ENCODE measurements around the gene NEURL2. TPM values are rescaled to one million over a fixed set of nuclear protein-coding genes. Genes with fewer than 3 reads are reported as not detected.
"Not testable (repeated sequence)": the region's sequence is repeated elsewhere in the genome, so short reads cannot be mapped to it uniquely, and the experiment has no call there.

Gene NEURL2
- total RNA-seq, 2 donors from 2014 or later, result 1.5 to 2.1 TPM

GRCh38 chr20:45886590-45887345 is 4.2 kb downstream of the NEURL2 start:
- DNase-seq, result no peak
- no peaks in the 10 kb centered on the region for H3K9me3 ChIP-seq (ENCODE audit: control insufficient read depth, low read length, poor library complexity, severe bottlenecking)
- Mint-ChIP-seq H3K27me3 (no peaks in the 10 kb centered on the region), H3K27ac (no peak overlapping the region), H3K36me3 (ENCODE audit: low read depth) (peaks cover 4% of the 10 kb centered on the region), H3K4me3 (no peak overlapping the region), H3K4me1 (peaks cover 39% of the 10 kb centered on the region)
- ATAC-seq, result no peak

DNA sequence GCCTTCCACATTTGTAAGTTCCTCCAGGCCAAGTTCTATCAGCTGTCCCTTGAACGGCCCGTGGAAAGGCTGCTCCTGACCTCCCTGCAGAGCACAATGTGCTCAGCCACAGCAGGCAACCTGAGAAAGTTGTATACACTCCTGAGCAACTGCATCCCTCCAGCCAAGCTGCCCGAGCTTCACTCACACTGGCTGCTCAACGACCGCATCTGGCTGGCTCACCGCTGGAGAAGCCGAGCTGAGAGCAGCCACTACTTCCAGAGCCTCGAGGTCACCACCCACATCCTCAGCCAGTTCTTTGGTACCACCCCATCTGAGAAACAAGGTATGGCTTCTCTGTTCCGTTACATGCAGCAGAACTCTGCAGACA is 7.9 kb downstream of the NEURL2 start:
- H3K27ac Mint-ChIP-seq, result peak overlapping the region; percentile 60
- H3K27me3 Mint-ChIP-seq, result no peaks in the 10 kb centered on the region
- no peak for ATAC-seq
- no peaks in the 10 kb centered on the region for H3K9me3 ChIP-seq (ENCODE audit: control insufficient read depth, low read length, poor library complexity, severe bottlenecking)
- no peak for DNase-seq
- peaks cover 40% of the 10 kb centered on the region for H3K4me1 Mint-ChIP-seq
- H3K36me3 Mint-ChIP-seq (ENCODE audit: low read depth), result peaks cover 4% of the 10 kb centered on the region
- peak overlapping the region; percentile 9 for H3K4me3 Mint-ChIP-seq

GRCh38 chr20:45882469-45883099 is 8.4 kb downstream of the NEURL2 start:
- Mint-ChIP-seq H3K4me1 (peaks cover 40% of the 10 kb centered on the region), H3K27ac (peak overlapping the region; percentile 96), H3K27me3 (no peaks in the 10 kb centered on the region), H3K36me3 (ENCODE audit: low read depth) (peaks cover 4% of the 10 kb centered on the region), H3K4me3 (peak overlapping the region; percentile 79)
- ATAC-seq (no peak), DNase-seq (no peak)
- H3K9me3 ChIP-seq (ENCODE audit: control insufficient read depth, low read length, poor library complexity, severe bottlenecking), result no peaks in the 10 kb centered on the region

DNA sequence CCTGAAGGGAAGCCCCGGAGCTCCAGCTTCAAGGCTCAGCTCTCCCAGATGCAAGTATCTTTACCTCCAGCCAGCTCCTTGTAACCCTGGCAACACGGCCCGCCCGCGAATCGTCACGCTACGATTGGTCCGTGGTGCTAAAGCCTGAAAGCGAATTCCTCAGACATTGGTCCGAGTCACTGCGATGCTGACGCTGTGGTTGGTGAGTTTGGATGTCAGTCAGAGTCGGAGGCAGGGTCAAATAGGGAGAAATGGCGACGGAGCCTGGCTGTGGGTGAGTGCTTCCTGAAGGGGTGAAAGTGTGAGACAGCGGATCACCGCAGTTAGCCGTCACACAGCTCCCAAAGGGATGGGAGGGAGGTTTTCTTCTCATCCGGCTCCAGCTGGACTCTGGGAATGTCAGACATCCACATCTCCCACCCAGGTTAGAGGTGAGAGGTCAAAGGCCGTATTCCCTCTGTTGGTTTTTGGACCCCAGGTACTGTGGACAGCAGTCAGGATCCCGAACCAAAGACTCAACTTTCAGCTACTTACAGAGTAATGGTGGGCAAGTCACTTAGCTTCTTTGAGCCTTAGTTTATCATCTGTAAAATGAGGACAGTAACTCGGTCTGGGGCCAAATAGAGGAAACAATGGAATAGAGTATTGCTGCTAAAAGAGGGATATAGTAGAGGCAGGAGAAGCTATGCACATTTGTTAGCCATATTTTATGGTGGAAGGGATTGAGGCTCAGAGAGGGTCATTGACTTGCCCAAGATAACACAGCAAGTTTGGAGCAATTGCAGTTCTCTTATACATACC is 9.8 kb downstream of the NEURL2 start, which contains the start of gene ZSWIM1:
ZSWIM1 (plus strand) TSS at position 240 of the 801 bp plus-strand sequence. CDS start 1,366 bp downstream, outside the sequence.
- Mint-ChIP-seq H3K27ac (peak within 1 kb of the TSS; percentile 96), H3K4me1 (peaks cover 33% of the 10 kb centered on the region), H3K36me3 (ENCODE audit: low read depth) (peaks cover 4% of the 10 kb centered on the region), H3K4me3 (peak within 1 kb of the TSS; percentile 97), H3K27me3 (no peaks in the 10 kb centered on the region)
- DNase-seq (peak; percentile 88 to 97 (median 95)), ATAC-seq (peak; percentile 97)
- no peaks in the 10 kb centered on the region for H3K9me3 ChIP-seq (ENCODE audit: control insufficient read depth, low read length, poor library complexity, severe bottlenecking)

DNA sequence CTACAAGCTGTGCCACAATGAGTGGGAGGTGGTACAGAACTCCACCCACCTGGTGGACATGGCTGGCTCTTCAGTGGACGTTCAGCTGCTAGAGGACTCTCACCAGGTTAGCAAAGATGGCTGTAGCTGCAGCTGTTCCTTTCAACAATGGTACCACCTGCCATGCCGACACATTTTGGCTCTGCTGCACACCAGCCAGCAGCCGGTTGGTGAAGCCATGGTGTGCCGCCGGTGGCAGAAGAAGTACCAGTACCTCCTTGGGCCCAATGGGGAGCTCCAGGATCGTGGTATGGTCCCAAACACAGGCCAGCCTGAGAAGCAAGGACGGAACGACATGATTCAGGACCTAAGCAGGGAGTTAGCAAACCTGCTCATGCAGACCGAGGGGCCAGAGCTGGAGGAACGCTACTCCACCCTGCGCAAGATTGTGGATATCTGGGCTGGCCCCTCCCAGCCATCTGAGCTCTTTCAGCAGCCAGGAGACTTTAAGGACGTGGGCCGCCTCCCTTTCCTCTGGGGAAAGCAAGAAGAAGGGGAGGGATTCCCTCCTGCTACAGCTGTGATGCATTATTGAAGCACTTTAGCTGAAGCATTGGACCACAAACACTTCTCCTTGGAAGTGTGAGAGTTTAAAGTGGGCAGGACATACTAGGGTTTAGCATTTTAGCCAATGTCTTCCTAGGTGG is 12.8 kb downstream of the NEURL2 start:
- Mint-ChIP-seq H3K4me3 (no peak overlapping the region), H3K4me1 (peaks cover 20% of the 10 kb centered on the region), H3K27ac (no peak overlapping the region), H3K27me3 (no peaks in the 10 kb centered on the region), H3K36me3 (ENCODE audit: low read depth) (peaks cover 3% of the 10 kb centered on the region)
- DNase-seq (no peak), ATAC-seq (no peak)
- H3K9me3 ChIP-seq (ENCODE audit: control insufficient read depth, low read length, poor library complexity, severe bottlenecking), result no peaks in the 10 kb centered on the region

GRCh38 chr20:45874576-45874975 is 16.4 kb downstream of the NEURL2 start:
- H3K4me3 Mint-ChIP-seq, result no peak overlapping the region

GRCh38 chr20:45874104-45874481 is 16.9 kb downstream of the NEURL2 start:
- DNase-seq; H3K36me3 Mint-ChIP-seq (ENCODE audit: low read depth); H3K27ac Mint-ChIP-seq; ATAC-seq; H3K9me3 ChIP-seq (ENCODE audit: control insufficient read depth, low read length, poor library complexity, severe bottlenecking); H3K4me1 Mint-ChIP-seq; H3K27me3 Mint-ChIP-seq; H3K4me3 Mint-ChIP-seq: not testable (repeated sequence)

More at GRCh38 chr20:45874576-45874975, 16.4 kb downstream of the NEURL2 start:
- Mint-ChIP-seq H3K27ac (no peak overlapping the region), H3K36me3 (ENCODE audit: low read depth) (peaks cover 4% of the 10 kb centered on the region), H3K4me1 (peaks cover 4% of the 10 kb centered on the region), H3K27me3 (no peaks in the 10 kb centered on the region)
- ATAC-seq (no peak), DNase-seq (no peak)
- H3K9me3 ChIP-seq (ENCODE audit: control insufficient read depth, low read length, poor library complexity, severe bottlenecking), result no peaks in the 10 kb centered on the region

DNA sequence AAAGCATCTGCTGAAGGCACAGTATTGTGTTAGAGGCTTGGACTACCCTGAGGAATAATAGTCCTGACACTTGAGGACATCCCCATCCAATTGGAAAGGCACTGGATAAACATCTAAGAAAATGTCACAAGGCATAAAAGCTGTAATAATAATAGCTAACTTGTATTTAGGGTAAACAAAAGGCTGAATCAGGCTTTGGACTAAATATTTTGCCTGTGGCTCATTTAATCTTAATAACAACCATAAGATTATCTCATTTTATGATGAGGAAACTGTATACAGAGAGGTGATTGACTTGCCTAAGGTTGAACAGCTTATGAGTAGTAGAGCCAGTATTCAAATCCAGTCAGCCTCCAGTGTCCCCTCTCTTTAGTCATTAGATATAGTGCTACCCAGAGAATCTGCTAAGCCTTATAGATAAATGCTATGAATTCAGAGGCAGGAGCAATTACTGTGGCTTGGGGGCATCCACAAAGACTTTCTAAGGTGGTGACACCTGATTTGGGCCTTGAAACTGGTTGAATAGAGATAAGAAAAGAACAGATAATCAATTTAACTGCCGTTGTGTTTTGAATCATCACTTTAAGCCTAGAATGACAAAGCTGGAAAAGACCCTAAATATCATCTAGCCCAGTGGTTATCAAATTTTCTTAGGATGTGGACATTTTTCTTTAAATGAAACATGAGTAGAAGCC is 17.5 kb downstream of the NEURL2 start:
- H3K27me3 Mint-ChIP-seq, result no peaks in the 10 kb centered on the region
- ATAC-seq (no peak), DNase-seq (no peak)
- no peaks in the 10 kb centered on the region for H3K9me3 ChIP-seq (ENCODE audit: control insufficient read depth, low read length, poor library complexity, severe bottlenecking)
- H3K4me1 Mint-ChIP-seq, result peaks cover 4% of the 10 kb centered on the region
- no peak overlapping the region for H3K27ac Mint-ChIP-seq
- H3K36me3 Mint-ChIP-seq (ENCODE audit: low read depth), result peaks cover 4% of the 10 kb centered on the region
- H3K4me3 Mint-ChIP-seq, result no peak overlapping the region

GRCh38 chr20:45872626-45873025 is 18.4 kb downstream of the NEURL2 start:
- peaks cover 7% of the 10 kb centered on the region for H3K4me1 Mint-ChIP-seq
- ATAC-seq (no peak), DNase-seq (no peak)
- no peaks in the 10 kb centered on the region for H3K27me3 Mint-ChIP-seq
- peaks cover 4% of the 10 kb centered on the region for H3K36me3 Mint-ChIP-seq (ENCODE audit: low read depth)
- no peak overlapping the region for H3K27ac Mint-ChIP-seq
- H3K4me3 Mint-ChIP-seq, result no peak overlapping the region
- H3K9me3 ChIP-seq (ENCODE audit: control insufficient read depth, low read length, poor library complexity, severe bottlenecking), result no peaks in the 10 kb centered on the region

DNA sequence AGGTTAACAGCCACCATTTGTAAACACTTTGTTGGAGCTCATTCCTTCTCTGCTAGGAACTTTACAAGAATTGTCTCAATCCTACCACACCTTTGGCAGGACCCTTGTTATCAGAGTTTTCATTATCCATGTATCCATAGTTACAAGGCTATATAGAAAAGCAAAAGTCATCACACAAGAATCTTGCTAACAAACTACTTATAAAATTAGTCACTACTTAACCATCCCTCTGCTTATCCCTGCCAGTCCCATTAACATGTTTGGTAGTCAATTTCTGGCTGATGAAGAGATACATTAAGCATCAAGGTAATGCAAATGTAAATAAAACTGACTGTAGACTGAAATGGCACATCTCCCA is 23.2 kb downstream of the NEURL2 start:
- ATAC-seq (no peak), DNase-seq (no peak)
- no peaks in the 10 kb centered on the region for H3K27me3 Mint-ChIP-seq
- H3K4me3 Mint-ChIP-seq, result no peak overlapping the region
- no peaks in the 10 kb centered on the region for H3K9me3 ChIP-seq (ENCODE audit: control insufficient read depth, low read length, poor library complexity, severe bottlenecking)
- H3K36me3 Mint-ChIP-seq (ENCODE audit: low read depth), result peaks cover 4% of the 10 kb centered on the region
- peaks cover 9% of the 10 kb centered on the region for H3K4me1 Mint-ChIP-seq
- no peak overlapping the region for H3K27ac Mint-ChIP-seq

DNA sequence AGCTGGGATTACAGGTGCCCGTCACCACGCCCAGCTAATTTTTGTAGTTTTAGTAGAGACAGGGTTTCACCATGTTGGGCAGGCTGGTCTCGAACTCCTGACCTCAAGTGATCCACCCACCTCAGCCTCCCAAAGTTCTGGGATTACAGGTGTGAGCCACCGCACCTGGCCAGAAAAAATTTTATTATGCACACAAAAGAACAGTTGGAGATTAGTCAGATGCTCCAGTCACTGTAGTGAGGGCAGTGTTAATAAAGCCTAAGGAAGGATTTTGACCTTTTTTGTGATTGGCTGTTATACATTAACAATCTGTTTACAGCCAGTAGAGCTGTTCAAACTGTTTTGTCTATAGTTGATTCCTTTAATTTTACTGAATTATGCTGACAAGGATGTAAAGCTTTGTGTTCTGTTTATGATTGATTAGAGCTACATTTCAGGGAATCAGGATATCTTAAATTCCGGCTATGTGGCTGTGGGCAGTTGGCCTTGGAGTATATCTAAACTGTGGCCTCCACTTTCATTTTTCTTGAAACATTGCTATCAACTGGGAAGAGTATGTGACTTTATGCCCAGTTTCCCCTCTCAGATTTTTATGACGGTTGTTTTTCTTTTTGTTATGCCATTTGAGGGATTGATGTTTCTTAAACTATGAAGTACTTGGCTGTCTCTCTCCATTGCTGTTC is 23.7 kb downstream of the NEURL2 start:
- H3K27me3 Mint-ChIP-seq, result no peaks in the 10 kb centered on the region
- ATAC-seq, result no peak
- no peak overlapping the region for H3K4me3 Mint-ChIP-seq
- H3K36me3 Mint-ChIP-seq (ENCODE audit: low read depth), result peaks cover 3% of the 10 kb centered on the region
- no peak for DNase-seq
- H3K4me1 Mint-ChIP-seq, result peaks cover 8% of the 10 kb centered on the region
- no peak overlapping the region for H3K27ac Mint-ChIP-seq
- H3K9me3 ChIP-seq (ENCODE audit: control insufficient read depth, low read length, poor library complexity, severe bottlenecking), result no peaks in the 10 kb centered on the region

DNA sequence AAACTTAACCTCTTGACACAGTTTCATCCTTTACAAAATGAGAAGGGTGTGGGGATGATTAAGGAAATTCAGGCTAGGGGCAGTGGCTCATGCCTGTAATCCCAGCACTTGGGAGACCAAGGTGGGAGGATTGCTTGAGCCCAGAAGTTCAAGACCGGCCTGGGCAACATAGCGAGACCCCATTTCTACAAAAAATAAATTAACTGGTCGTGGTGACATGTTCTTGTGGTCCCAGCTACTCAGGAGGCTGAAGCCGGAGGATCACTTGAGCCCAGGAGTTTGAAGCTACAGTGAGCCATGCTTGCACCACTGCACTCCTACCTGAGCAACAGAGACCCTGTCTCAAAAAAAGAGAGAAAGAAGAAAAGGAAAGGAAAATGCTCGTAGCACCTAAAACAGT is 24.6 kb downstream of the NEURL2 start:
- no peak overlapping the region for H3K27ac Mint-ChIP-seq
- peaks cover 5% of the 10 kb centered on the region for H3K4me1 Mint-ChIP-seq
- ATAC-seq, result no peak
- no peaks in the 10 kb centered on the region for H3K9me3 ChIP-seq (ENCODE audit: control insufficient read depth, low read length, poor library complexity, severe bottlenecking)
- DNase-seq, result no peak
- H3K27me3 Mint-ChIP-seq, result no peaks in the 10 kb centered on the region
- H3K36me3 Mint-ChIP-seq (ENCODE audit: low read depth), result no peaks in the 10 kb centered on the region
- H3K4me3 Mint-ChIP-seq, result no peak overlapping the region

Data from T-helper 17 cell (primary cell).